Ovary (tissue), 3 donors: ENCODE data around the gene TMPRSS3.

ENCODE experiments used
- EP300 ChIP-seq: sonication (generic); formaldehyde crosslinking; IDR thresholded peaks from one replicate; pipeline ENCODE4 v1.6.1; 2017; ENCODE audit warnings: antibody characterized with exemption
- TF ChIP-seq, protein P1 (sequence below), 3 donors: fragments of 450-650 bp in 2 of 3; fragments of 200-600 bp in 1 of 3; IDR thresholded peaks; one replicate each; pipeline versions ENCODE4 v1.5.1 to v1.8.0; 2016 to 2022; ENCODE audit warnings: antibody characterized with exemption in 3 of 3, mild to moderate bottlenecking in 1 of 3
- donor health status: DM: no; HTN: no; CAD: no.

DNA sequence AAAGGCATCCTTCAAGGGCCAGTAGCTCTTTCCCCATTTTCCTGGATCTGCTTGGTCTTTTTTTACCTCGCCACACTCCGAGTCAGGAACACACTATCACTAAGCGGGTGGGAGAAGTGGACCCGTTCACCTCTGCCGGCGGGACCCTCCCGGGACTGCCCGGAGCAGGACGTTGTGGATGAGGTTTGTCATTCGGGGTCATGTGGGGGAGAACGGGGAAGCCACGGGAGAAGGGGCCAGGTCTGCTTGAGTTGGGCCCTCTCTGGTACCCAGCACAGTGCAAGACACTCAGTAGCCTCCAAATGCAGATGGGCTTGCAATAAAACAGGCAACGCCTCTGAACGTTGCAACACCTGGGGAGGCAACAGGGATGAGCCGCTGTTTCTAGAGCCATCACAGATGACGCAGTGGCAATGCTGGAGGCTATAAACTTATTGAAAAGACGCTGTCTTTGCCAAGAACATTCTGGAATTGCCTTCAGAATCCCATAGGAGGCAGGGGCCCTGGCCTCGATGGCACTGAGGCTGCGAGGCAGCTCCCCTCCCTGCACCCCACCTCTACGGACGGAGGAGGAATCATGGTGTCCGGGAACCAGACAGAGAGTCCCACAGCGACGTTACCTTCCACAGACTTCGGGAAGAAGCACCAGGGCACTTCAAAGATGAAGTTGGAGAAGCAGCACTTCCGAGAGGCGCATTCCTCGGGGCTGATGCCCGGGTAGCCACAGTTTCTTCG is 48.8 kb downstream of the TMPRSS3 start:
- TF ChIP-seq, protein P1, sequence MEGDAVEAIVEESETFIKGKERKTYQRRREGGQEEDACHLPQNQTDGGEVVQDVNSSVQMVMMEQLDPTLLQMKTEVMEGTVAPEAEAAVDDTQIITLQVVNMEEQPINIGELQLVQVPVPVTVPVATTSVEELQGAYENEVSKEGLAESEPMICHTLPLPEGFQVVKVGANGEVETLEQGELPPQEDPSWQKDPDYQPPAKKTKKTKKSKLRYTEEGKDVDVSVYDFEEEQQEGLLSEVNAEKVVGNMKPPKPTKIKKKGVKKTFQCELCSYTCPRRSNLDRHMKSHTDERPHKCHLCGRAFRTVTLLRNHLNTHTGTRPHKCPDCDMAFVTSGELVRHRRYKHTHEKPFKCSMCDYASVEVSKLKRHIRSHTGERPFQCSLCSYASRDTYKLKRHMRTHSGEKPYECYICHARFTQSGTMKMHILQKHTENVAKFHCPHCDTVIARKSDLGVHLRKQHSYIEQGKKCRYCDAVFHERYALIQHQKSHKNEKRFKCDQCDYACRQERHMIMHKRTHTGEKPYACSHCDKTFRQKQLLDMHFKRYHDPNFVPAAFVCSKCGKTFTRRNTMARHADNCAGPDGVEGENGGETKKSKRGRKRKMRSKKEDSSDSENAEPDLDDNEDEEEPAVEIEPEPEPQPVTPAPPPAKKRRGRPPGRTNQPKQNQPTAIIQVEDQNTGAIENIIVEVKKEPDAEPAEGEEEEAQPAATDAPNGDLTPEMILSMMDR (IDR thresholded peaks at IDR 0.05) = no peak
- TF ChIP-seq EP300 = no peak
